GM19455 (cell line): ENCODE data around the gene HES5.
A peak's percentile ranks its signal among the peaks of the same experiment; 100 is the strongest.

Experiments used
- ATAC-seq: cut with Tn5 transposase; IDR thresholded peaks from one replicate; pipeline ENCODE4 v1.9.1; 2021; ENCODE audit not compliant: unreplicated experiment

The HES5 gene

DNA sequence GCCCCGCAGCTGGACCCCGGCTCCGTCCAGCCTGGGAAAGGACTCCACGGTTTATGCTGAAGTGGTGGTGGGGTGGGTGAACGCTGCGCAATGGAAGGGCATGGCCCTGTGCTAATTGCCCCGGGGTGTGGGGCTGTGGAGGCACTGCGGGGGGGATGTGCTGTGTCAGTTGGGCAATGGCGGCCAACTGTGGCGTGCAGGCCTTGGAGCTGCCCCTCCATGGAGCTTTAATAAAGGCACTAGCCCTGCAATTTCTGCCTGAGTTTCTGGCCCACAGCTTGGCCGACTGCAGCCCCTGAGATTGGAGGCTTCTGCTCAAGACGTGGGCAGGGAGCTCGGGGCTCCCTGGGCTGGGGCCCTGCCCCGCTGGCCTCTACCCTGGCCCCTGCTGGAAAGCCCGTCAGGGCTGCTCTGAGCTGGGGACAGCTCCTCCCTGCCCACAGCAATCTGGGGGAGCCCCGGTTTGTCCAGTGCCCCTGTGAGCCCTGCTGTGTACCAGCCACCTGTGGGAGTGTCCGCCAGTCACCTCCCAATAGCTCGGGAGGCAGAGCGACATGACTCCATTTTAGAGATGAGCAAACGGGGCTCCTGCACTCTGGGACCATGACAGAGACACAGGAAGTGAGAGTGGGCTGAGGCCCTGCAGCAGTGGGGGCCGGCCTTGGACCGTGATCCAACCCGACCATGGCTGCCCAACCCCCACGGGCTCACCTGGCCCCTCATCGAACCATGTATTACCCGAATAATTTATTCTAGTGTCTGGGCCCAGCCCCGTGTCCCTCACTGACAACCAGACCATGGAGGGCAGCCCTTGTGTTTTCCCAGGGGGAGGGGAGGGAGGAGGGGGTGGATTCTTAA, 17.4 kb upstream of the HES5 start:
- no peak for ATAC-seq

GRCh38 chr1:2546515-2547209, 16.6 kb upstream of the HES5 start:
- ATAC-seq = peak; percentile 32

- peak; percentile 37 for ATAC-seq
These were observed 15.9 kb upstream of the HES5 start for GRCh38 chr1:2545754-2546514.

DNA sequence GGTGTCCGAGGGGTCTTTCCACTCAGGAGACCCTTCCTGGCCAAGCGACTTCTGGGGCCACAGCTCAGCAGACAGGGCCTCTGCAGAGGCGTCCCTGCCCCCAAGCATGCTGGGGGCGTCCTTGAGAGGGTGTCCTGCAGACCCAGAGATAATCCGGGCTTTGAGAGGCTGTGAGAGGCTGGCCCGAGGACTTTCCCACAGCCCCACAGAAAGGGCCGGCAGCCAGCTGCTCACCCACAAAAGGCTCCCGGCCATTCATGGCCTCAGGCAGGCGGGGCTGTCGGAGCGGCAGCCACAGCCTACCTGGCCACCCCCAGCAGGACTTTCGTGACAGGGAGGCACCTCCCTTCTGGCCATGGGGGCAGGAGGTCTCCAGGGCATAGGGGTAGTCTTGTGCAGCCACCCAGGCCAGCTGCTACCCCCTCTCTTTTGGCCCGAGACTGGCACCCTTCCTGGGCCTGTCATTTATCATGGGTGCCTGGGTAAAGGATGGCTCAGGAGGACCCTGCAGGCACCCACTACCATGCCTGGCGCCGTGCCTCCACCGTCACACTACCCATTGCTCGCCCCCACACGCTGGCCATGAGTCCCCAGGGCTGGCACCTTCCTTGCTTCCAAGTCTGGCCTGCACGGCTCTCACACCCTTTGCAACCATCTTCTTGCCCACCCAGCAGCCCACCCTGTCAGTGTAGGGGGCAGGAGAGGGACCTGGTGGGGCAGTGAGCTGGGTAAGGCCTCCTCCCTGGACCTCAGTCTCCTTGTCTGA, 15.0 kb upstream of the HES5 start:
- no peak for ATAC-seq

DNA sequence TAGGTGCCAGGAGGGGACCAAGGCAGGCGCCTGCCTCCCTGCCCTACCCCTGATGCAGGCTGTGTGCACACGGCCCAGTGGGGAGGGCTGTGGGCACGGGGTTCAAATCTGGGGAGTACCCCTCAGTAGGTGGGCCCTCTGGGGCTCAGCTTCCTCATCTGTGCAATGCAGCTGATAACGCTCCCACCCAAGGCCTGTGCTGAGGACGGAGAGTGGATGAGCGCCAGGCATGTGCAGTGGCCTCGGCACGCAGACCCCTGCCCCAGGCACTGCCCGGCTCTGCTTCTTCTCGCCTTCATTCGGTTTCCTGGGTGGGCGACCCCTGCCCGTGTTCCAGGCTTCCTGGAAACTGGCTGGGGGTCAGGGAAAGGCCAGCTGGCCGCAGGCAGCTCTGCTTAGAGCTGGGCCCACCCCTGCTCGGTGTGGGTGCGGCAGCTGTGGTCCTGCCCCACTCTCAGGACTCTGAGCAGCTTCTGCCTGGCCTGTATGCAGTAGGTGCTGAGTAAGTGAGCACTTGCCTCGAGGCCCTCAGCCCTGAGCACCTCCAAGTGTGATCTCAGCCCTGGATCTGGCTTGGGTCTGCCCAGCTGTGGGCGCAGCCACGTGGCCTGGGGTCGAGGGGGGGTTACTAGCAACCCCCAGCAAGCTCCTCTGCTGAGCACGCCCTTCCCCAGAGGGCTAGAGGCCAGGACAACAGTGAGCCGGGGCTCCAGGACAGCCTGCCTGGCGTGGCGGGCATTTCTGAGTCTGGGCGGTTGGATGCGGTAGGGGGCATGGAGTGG, 14.2 kb upstream of the HES5 start:
- ATAC-seq = no peak

- no peak for ATAC-seq
These were observed 13.6 kb upstream of the HES5 start for GRCh38 chr1:2543543-2544092.

- no peak for ATAC-seq
These were observed 12.3 kb upstream of the HES5 start for GRCh38 chr1:2542246-2542915.

DNA sequence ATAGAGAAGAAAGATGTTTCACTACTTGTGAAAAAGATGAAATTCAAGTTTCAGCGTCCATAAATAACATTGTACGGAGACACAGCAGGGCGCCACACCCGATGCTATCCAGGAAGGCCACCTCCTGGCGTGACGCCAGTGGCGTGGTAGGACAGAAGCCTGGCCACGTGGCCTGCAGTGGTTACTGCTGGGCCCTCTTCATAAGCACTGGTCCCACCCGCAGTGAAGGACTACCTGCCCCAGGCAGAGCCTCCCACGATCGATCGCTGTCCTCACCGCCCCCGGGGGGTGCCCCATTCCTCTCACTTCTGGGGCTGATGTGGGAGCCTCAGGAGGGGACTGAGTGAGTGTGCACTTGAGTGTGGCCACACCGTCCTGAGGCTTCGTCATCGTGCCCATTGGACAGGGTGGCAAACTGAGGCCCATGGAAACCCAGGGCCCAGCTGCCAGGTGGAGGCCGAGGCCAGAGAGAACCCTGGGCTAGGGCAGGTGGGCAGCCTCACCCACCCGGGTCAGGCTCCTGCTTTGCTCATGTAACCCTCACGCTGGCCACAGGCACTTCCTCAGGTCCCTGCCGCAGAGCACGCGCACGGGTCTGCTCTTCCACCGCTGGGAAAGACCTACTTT, 11.7 kb upstream of the HES5 start:
- ATAC-seq = no peak

- no peak for ATAC-seq
These were observed 10.9 kb upstream of the HES5 start for GRCh38 chr1:2540816-2541492.

DNA sequence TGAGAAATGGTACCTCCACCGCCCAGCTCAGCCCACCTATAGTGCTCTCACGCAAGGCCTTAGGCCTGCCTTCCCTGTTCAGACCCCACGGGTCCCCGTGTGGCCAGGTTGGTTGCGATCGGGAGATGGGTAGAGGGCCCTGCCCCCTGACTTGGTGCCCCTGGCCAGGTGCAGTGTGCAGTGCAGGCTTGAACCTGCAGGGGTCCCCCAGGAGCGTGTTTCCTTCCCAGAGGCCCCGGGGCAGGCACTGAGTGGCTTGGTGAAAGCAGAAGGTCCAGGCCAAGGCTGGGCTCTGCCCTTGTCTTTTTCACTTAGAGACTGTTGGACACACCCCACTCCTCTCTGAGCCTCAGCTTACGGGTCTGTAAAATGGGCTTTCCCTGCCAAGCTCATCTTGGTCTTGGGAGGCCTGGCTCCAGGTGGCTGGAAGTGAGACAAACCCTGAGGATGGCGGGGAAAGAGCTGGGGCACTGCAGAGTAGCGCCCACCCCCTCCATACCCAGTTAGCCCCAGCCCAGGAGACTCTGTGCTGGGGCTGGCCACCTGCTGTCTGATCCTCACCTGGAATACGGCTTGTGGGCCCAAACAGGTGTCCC, 9.3 kb upstream of the HES5 start:
- ATAC-seq = no peak

DNA sequence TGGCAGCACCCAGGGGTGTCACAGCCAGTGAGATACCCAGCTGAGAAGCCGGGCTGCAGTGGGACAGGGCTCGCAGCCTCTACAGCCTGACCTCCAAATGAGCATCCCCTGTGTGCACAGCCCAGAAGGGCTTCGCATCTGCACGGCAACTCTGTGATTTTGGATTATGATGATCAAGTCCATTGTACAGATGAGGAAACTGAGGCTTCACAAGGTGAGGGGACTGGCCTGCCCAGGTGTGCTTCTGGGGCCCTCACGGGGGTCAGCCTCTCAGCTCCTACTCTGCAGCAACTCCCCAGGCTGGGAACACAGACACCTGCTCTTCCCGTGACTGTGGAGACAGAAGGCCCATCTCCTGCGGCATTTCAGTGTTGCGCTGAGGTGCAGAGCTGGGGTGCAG, 8.8 kb upstream of the HES5 start:
- ATAC-seq = no peak

- ATAC-seq = no peak
These were observed 8.3 kb upstream of the HES5 start for GRCh38 chr1:2538376-2538775.

DNA sequence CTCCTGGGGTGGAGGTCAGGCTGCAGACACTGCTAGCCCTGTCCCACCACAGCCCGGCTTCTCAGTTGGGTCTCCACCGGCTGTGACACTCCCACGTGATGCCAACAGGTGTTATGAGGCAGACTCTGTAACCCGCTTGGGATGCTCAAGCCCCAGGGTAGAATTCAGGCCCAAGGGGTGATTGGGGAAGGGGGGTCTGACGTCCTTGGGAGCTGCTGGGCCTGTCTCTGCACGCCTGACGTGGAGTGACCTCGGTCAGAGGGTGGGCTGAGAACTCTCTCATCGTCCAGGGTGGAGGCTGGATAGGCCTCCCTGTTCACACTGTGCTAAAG, 7.7 kb upstream of the HES5 start:
- ATAC-seq = no peak

DNA sequence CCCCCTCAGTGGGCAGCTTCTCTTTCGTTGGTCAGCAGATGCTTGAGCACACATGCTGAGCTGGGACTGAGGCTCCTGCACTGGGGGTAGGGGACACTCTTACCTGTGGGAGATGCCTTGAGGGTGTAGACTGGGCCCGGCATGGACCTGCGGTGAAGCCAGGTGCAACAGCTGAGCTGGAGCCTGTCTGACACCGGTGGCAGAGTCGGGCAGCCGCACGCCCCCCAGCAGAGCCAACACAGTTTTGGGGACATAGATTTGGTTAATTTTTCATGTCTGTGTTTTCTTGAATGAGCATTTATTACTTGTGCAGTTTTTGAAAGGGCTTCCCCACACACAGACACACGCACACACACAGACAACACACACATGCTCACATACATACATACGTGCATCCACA, 5.9 kb upstream of the HES5 start:
- no peak for ATAC-seq

GRCh38 chr1:2535455-2535854, 5.4 kb upstream of the HES5 start:
- no peak for ATAC-seq

- ATAC-seq = no peak
These were observed 4.8 kb upstream of the HES5 start for GRCh38 chr1:2534687-2535441.

GRCh38 chr1:2534315-2534686, 4.2 kb upstream of the HES5 start:
- no peak for ATAC-seq
